Glutamatergic neuron (in vitro differentiated cells): ENCODE results near the gene NR4A3. TPM values are rescaled to one million over a fixed set of nuclear protein-coding genes. Genes with fewer than 3 reads are reported as not detected.
A peak's percentile ranks its signal among the peaks of the same experiment; 100 is the strongest.

Experiments used
- DNase-seq: peaks from one replicate; pipeline ENCODE4 v3.0.0; 2022
- H3K27ac Mint-ChIP-seq: one replicate; pipeline ENCODE4 v1.8.0; 2020; ENCODE audit warnings: mild to moderate bottlenecking, mixed read lengths, inconsistent platforms; ENCODE audit not compliant: unreplicated experiment
- H3K27me3 Mint-ChIP-seq: one replicate; pipeline ENCODE4 v1.8.0; 2020; ENCODE audit warnings: mild to moderate bottlenecking, moderate library complexity, mixed read lengths, inconsistent platforms; ENCODE audit not compliant: unreplicated experiment
- H3K36me3 Mint-ChIP-seq: one replicate; pipeline ENCODE4 v1.8.0; 2020; ENCODE audit warnings: mild to moderate bottlenecking, mixed read lengths, inconsistent platforms; ENCODE audit not compliant: unreplicated experiment
- H3K4me1 Mint-ChIP-seq: one replicate; pipeline ENCODE4 v1.8.0; 2020; ENCODE audit warnings: mild to moderate bottlenecking, low read depth, mixed read lengths, inconsistent platforms; ENCODE audit not compliant: unreplicated experiment
- H3K4me3 Mint-ChIP-seq: one replicate; pipeline ENCODE4 v1.8.0; 2020; ENCODE audit warnings: mild to moderate bottlenecking, mixed read lengths, inconsistent platforms; ENCODE audit not compliant: unreplicated experiment
- H3K9me3 Mint-ChIP-seq: one replicate; pipeline ENCODE4 v1.8.0; 2020; ENCODE audit warnings: mild to moderate bottlenecking, moderate library complexity, mixed read lengths, inconsistent platforms; ENCODE audit not compliant: unreplicated experiment
- CTCF ChIP-seq: fragments of 200-600 bp; sonication (generic); IDR thresholded peaks from one replicate; pipeline ENCODE4 v1.5.0; 2021; ENCODE audit not compliant: partially characterized antibody, unreplicated experiment
- total RNA-seq: library from RNA; stranded (reverse); fragmentation: NEBNext Ultra II Directional; extraction: Animal tissue kit (Norgen Biotek cat#: 25700); gene quantifications from one replicate; pipeline ENCODE4 v1.2.1, GENCODE V29; 2021; ENCODE audit not compliant: unreplicated experiment

Gene NR4A3
- total RNA-seq, 1 donor from 2014 or later, result 4.1 TPM

GRCh38 chr9:99823681-99824377 is 2.1 kb downstream of the NR4A3 start:
- H3K27me3 Mint-ChIP-seq, result peaks cover 40% of the 10 kb centered on the region
- H3K36me3 Mint-ChIP-seq, result no peaks in the 10 kb centered on the region
- no peak for TF ChIP-seq CTCF
- H3K4me1 Mint-ChIP-seq, result peaks cover 6% of the 10 kb centered on the region
- no peak overlapping the region for H3K27ac Mint-ChIP-seq
- H3K9me3 Mint-ChIP-seq, result peaks cover 28% of the 10 kb centered on the region
- peak overlapping the region; percentile 97 for H3K4me3 Mint-ChIP-seq
- DNase-seq, result peak; percentile 41

- Mint-ChIP-seq H3K4me1 (peaks cover 6% of the 10 kb centered on the region), H3K9me3 (peaks cover 25% of the 10 kb centered on the region), H3K27me3 (peaks cover 42% of the 10 kb centered on the region), H3K27ac (no peak overlapping the region), H3K4me3 (peak overlapping the region; percentile 97), H3K36me3 (peaks cover 6% of the 10 kb centered on the region)
- peak; percentile 81 for DNase-seq
- peak; percentile 73 for TF ChIP-seq CTCF
Measured at GRCh38 chr9:99824378-99825171, 2.9 kb downstream of the NR4A3 start.

- no peak overlapping the region for H3K27ac Mint-ChIP-seq
- peaks cover 6% of the 10 kb centered on the region for H3K36me3 Mint-ChIP-seq
- H3K4me3 Mint-ChIP-seq, result peak overlapping the region; percentile 97
- H3K4me1 Mint-ChIP-seq, result peaks cover 6% of the 10 kb centered on the region
- no peak for TF ChIP-seq CTCF
- peak; percentile 40 for DNase-seq
- peaks cover 20% of the 10 kb centered on the region for H3K9me3 Mint-ChIP-seq
- peaks cover 39% of the 10 kb centered on the region for H3K27me3 Mint-ChIP-seq
Measured at GRCh38 chr9:99825172-99826046, 3.7 kb downstream of the NR4A3 start.

- peaks cover 32% of the 10 kb centered on the region for H3K27me3 Mint-ChIP-seq
- TF ChIP-seq CTCF, result no peak
- peaks cover 6% of the 10 kb centered on the region for H3K36me3 Mint-ChIP-seq
- no peak overlapping the region for H3K4me3 Mint-ChIP-seq
- H3K9me3 Mint-ChIP-seq, result peaks cover 13% of the 10 kb centered on the region
- H3K4me1 Mint-ChIP-seq, result peaks cover 6% of the 10 kb centered on the region
- DNase-seq, result no peak
- H3K27ac Mint-ChIP-seq, result no peak overlapping the region
Measured at GRCh38 chr9:99826579-99826978, 4.9 kb downstream of the NR4A3 start.
